ENCODE results near the gene CDCP1.
"Not testable (repeated sequence)": the region's sequence is repeated elsewhere in the genome, so short reads cannot be mapped to it uniquely, and the experiment has no call there.

Gene CDCP1

GRCh38 chr3:45081506-45082141 lies 64.6 kb downstream of the CDCP1 start:
- DNase-seq: no peak

DNA sequence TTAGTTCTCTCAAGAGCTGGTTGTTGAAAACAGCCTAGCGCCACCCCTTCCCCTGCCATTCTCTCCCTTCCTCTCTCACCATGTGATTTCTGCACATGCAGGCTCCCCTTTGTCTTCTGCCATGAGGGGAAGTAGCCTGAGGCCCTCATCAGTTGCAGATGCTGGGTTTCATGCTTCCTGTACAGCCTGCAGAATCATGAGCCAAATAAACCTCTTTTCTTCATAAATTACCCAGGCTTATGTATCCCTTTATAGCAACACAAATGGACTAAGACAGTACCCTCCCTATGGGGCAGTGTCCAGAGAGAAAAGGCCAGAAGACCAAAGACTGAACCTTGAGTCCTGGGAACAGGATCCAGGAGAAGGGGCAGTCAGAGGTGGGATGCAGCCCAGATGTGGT lies 65.4 kb downstream of the CDCP1 start:
- DNase-seq: no peak

DNA sequence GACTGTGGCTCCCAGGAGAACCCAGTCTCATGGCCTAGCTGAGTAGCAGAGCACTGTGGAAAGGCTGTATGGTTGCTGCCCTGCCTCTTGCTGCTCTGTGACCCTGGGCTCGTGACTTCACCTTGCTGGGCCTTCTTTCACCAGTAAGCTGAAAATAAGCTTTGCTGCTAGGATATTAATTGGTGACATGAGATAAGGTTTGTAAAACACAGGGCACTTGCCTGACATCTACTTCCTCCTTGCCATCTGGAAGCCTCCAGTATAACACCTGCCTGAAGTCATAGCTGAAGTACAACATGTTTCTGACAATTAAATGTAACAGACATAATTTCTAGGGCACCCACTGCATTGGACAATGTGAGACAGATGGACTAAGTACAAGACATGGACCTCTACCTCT lies 66.5 kb downstream of the CDCP1 start:
- no peak for DNase-seq

DNA sequence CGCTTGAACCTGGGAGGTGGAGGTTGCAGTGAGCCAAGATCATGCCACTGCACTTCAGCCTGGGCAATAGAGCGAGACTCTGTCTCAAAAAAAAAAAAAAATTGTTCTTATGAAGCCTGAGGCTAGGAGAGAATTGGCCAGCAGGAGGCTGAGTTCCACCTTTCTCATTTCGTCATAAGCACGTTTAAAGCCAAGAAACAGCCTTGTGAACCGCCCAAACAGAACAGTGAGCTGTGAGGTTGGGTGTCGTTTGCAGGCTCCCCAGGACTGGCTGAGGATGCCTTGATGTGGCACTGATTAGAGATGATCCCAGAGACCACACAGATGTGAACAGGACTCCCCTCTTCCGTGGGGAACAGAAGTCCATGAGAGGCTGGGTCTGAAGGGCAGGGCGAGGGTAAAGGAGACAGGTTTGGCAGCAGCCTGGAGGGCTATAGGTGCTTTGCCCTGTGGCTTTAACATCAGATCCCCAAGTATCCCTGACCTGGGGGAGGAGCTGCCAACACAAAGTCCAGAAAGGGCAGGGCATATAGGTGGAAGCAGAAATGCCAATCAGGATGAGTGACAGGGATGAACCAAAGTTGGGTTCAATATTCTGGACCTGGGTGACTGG lies 67.2 kb downstream of the CDCP1 start:
- DNase-seq: no peak

DNA sequence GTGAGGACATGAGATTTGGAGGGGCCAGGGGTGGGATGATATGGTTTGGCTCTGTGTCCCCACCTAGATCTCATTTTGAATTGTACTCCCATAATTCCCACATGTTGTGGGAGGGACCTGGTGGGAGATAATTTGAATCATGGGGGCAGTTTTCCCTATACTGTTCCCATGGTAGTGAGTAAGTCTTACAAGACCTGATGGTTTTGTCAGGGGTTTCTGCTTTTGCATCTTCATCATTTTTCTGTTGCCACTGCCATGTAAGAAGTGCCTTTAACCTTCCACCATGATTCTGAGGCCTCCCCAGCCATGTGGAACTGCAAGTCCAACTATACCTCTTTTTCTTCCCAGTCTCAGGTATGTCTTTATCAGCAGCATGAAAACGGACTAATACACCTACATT lies 67.9 kb downstream of the CDCP1 start:
- not testable (repeated sequence) for DNase-seq

DNA sequence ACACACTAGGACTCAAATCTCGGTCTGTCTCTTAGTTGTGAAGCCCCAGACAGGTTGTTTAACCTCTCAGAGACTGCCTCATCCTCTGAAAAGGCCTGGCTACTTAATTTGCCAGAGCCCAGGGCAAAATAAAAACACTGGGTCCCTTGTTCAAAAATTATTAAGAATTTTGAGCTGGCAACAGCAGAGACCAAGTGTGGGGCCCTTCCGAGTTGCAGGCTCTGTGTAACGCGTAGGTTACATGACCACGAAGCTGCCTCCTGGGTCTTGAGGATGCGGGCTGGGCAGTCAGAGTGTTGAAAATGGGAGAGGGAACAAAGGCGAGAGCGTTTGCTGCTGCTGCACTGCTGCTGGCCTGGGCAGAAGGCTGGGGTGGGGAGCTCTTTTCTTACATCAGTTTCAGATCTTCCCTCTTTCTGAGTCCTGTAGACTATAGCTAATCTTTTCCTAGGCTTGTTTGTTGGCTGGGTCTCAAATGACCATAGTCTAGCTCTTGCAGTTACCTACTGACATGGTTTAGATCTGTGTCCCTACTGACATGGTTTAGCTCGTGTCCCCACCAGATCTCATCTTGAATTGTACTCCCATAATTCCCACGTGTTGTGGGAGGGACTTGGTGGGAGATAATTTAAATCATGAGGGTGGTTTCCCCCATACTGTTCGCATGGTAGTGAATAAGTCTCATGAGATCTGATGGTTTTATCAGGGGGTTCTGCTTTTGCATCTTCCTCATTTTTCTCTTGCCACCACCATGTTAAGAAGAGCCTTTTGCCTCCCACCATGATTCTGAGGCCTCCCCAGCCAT lies 70.2 kb downstream of the CDCP1 start:
- DNase-seq: no peak

DNA sequence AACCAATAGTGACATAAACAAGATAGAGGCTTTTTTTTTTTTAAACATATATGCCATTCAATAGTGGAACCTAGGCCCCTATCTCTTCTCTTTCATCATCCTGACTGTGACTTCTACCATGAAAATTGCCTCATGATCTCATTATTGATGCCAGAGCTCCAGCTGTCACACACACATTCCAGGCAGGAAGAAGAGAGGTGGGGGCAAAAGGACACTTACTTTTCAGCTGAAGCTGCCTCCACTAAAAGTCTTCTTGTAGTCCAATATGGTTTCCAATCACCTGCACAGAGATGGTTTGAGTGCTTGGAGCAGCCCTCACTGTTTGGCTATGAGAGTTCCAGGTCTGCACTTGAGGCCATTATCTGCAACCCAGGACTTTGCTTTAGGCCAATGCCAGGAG lies 75.1 kb downstream of the CDCP1 start:
- no peak for DNase-seq

DNA sequence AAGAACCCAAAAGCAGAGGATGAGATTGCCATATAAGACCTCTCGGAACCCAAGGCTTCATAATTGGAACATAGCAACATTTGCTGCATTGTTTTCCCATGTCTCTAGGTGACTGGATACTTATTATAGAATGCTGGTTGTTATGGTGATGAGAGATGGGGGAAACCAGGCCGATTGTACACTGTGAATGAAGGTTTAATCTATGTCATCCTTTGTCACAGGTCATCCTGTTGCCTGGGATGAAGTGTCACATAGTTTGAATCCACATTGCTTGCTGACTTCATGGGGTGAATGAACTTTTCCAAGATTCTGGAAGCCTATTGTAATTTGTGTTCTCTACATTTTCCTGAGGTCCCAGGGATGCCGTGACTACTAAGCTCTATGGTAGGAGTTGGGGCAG lies 78.2 kb downstream of the CDCP1 start:
- no peak for DNase-seq

GRCh38 chr3:45067486-45067885 lies 78.7 kb downstream of the CDCP1 start:
- no peak for DNase-seq

- DNase-seq: no peak
These were observed 79.9 kb downstream of the CDCP1 start for GRCh38 chr3:45066109-45066801.

- no peak for DNase-seq
These were observed 80.8 kb downstream of the CDCP1 start for GRCh38 chr3:45065373-45065720.

GRCh38 chr3:45064512-45065372 lies 81.4 kb downstream of the CDCP1 start:
- peak; percentile 31 for DNase-seq

DNA sequence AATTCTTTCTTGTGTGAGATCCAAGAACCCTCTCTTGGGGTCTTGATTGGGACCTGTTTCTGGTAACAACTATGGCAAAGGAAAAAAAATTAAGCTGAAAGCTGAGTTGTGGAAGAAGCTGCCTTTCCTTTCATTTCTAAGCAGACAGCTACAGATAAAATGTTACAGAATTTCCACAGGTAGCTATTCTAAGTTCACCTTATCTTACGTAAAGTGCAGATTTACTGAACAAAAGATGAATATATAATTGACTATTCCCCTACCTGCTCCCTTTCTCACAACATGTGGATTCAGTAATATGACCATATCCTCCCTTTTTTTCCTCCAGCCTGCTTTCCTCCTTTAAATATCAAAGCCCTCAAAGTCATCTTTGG lies 83.5 kb downstream of the CDCP1 start:
- no peak for DNase-seq

DNA sequence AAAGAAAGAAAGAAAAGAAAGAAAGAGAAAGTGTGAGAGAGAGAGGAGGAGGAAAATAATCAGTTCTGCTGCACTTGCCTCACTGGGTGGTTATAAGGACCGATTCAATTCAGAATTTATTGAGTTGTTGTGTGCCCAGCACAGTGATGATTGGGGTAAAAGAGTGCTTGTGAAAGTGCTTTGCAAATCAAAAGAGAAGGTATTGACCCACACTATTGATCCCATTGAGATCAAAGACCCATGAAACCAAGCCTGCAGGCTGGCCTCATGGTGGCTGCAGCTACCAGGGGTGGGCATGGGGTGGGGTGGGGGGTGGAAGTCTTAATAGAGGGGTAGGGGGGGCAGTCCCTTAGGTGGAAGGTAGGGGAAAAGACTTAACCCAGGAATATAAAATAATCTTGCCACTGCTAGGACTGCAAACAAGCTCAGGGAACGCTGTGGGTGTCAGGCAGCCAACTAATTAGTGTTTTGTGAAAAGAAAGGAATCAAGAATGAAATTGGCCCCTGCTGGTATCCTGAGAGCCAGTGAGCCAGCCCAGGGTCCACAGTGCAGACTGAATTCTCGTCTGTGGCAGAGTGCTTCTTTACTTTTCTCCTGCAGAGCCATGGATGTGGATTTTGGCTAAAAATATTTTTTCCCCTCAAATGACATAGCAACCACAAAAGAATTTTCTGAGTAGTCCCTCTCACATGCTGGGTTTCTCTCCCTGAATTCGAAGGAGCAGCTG lies 85.8 kb downstream of the CDCP1 start:
- no peak for DNase-seq

DNA sequence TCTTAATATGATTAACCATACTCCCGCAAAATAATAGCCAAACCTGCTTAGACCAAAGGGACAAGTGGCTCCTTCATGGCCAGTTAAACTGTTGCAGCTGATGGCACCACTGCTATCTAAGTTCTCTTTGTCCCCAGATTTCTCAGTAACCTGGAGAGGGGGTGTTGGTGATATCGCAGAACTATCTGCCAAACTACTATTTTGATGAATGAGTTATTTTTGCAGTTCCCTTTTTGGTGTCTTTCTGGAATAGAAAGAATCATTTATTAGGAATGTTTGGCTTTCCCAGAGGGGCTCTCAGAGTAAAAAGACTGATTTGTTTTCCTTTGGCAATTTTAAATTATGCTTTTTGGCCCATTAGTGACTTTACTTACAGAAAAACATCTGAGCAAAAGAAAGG lies 87.0 kb downstream of the CDCP1 start:
- no peak for DNase-seq

DNA sequence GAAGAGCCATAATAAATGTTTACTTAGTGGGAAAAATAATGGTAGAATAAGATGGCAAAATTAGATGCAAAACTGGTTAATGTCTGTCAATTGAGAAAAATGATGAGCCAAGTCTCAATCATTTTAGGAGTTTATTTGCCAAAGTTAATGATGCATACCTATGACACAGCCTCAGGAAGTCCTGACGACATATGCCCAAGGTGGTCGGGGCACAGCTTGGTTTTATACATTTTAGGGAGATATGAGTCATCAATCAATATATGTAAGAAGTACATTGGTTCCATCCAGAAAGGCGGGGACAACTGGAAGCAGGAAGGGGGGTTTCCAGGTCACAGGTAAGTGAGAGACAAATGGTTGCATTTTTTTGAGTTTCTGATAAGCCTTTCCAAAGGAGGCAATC lies 88.6 kb downstream of the CDCP1 start:
- no peak for DNase-seq

DNA sequence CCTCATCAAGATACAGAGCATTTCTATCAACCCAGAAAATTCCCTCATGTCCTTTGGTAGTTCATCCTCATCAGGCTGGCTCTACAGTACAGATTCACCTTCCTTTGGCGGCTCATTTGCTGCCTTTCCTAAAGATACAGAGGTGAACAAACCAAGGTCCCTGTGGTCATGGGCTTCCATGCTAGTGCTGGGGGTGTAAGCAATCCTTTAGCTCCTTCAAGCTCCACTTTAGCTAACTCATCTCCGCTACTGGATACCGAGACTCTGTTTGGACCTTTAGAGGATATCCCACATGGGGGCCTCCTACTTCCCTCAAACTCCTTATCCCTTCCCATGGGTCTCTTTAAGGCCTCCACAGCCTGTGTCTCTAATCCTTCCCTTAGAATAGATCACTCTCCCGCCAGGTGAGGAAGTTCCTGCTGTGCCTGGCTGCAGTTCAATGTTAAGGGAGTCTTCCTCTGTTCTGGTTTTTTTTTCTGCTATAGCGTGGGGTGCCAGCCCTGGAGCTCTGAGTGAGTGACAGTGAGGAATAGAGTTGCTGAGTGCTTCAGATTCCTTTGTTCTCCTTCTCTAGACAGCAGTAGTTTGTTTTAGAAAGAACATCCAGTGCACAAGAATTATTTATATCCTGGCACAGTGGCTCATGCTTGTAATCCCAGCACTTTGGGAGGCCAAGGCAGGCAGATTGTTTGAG lies 89.4 kb downstream of the CDCP1 start:
- no peak for DNase-seq

DNA sequence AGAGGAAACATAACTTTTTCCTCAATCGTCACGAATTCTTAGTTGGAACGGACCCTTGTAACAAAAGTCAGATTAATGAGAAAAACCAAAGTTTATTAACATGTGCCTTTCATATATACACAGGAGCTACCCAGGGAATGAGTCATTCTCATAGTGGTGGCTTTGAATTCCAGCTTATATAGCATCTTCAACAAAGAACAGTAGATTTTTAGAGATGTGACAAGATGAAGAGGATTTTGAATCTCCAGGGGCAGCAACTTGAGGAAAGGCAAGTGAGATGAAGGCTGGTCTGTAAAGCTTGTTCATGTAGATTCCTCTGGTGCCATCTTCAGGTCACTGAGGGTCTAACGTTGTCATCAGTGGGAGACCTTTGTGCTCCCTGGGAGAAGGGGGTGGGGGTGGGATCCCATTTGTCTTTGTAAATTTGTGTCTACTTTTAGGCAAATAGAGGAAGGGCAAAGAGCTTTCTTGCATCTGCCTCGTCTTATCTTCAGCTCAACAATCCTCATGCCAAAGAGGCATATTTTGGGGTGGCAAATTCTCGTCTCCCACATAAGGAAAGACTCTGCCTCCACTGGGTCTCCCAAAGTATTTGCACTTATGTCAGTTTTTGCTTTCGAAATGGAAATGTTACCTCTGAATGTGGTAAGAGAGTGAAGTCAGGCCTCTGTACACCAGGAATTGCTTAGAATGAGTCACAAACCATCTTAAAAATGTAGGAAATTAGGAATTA lies 90.6 kb downstream of the CDCP1 start:
- peak; percentile 81 for DNase-seq

DNA sequence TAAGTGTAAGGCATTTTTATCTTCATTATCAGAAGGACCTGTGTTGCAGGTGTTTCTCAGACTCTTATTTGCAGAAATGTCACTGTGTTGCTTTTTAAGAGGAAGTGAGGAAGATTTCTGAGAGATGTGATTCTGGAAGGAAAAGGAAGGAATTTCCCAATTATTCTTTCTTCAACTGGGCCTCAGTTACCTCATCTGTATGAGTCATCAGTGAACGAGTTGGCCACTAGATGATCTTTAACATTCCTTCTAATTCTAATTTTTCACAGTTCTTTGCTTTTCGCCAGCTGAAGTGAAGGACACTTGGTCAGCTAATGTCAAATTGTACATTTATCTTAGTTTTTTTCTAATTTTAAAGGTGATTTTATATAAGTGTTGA lies 91.2 kb downstream of the CDCP1 start:
- DNase-seq: peak; percentile 70

- DNase-seq: peak; percentile 71
These were observed 91.9 kb downstream of the CDCP1 start for GRCh38 chr3:45054196-45054857.
